Activated CD8-positive, alpha-beta memory T cell treated with anti-CD3 and anti-CD28 coated beads for 36 hours (primary cell): ENCODE measurements around the gene SMIM5. TPM values are rescaled to one million over a fixed set of nuclear protein-coding genes. Genes with fewer than 3 reads are reported as not detected.

Experiments used
- CTCF ChIA-PET: fragments of 350-600 bp; sonication (Branson Sonifier 250); formaldehyde crosslinking; loops from one replicate; lab custom pipeline; 2021; ENCODE audit warnings: antibody characterized with exemption; lab: Charles Lee
- POLR2A ChIA-PET: fragments of 350-600 bp; sonication (Branson Sonifier 250); formaldehyde crosslinking; loops from one replicate; lab custom pipeline; 2021; ENCODE audit warnings: antibody characterized with exemption; lab: Charles Lee
- total RNA-seq, 2 experiments: library from RNA; stranded (reverse); gene quantifications; one replicate each; pipeline ENCODE4 v1.2.3, GENCODE V29; 2021

SMIM5 gene
- total RNA-seq, 2 experiments from 2014 or later: 0.25 TPM; not detected in 1

DNA sequence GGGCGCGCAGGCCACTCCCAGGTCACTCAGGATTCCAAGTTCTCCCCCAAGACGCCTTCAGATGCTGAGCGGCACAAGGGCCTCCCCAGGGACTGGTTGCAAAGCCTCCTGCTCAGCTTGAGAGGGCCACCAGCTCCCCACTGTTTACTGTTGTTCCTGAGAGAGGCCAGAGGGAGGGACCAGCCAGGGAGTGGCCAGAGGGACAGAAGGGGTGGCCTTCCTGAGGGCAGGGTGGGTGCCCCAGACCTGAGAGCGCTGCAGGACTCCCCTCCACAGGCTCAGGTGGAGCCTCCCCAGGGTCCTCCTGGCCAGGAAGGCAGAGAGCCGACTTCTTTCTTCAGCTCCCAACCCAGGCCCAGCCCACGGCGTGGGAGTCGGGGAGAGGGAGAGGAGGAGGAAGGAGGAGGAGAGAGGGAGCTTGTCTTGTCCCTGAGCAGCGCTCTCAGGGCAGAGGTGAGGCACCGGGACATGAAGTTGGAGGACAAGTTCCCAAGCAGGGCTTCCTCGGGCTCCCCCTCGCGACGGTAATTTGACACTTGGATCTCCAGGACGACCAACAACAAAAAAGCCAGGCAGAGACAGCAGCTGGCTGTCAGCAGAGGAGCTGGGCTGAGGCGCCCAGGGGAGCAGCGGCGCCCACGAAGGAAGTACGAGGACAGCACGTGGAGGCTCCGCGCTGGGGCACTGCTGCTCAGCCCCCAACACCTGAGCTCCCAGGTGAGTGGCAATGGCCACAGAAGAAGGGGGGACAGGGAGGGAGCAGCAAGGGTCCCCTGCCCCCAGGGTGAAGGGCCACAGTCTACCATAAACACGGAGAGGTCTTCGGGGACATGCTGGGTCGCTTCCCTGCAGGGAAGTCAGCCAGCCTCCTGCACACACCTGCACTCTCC lies 497 bp downstream of the SMIM5 start:
- POLR2A ChIA-PET: interaction anchor here (0.5 to 1.1 kb wide), 3 partner anchors 114 to 682 kb away, joined by 3 to 9 read pairs (median 4); no protein-coding TSS in a partner anchor
- CTCF ChIA-PET: interaction anchor here (0.6 to 4.9 kb wide), 30 partner anchors 8 to 177 kb away, joined by 3 to 153 read pairs (median 5); partner anchors contain the start of genes GALK1, RECQL5, SAP30BP and TMEM94

DNA sequence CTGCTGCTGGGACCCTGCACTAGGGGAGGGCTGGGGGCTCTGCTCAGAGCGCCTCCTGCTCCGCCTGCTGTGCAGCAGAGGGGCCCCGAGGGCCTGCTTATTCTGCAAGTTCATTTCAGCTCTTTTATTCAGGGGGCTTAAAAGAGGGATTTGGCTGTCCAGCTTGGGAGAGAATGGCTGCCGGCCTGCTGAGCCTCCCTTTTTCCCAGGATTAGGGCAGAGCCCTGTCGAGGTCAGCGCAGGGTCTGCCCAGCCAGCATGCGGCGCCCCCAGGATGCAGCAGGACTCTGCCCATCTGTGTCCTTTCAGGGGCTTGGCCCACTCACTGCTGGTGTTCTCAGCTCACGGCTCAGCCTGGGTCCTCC lies 1.1 kb downstream of the SMIM5 start:
- POLR2A ChIA-PET: interaction anchor here (1.1 kb wide), 1 partner anchor 113 kb away, joined by 9 read pairs; no protein-coding TSS in a partner anchor
- CTCF ChIA-PET: interaction anchor here (0.7 to 4.9 kb wide), 12 partner anchors 7 to 131 kb away, joined by 3 to 153 read pairs (median 10); partner anchors contain the start of genes GALK1, RECQL5 and SAP30BP

GRCh38 chr17:75634754-75635609 lies 1.7 kb downstream of the SMIM5 start:
- CTCF ChIA-PET: interaction anchor here (2.9 to 4.9 kb wide), 3 partner anchors 11 to 114 kb away, joined by 14 to 153 read pairs (median 35); a partner anchor contains a TSS
- POLR2A ChIA-PET: no interaction called here

DNA sequence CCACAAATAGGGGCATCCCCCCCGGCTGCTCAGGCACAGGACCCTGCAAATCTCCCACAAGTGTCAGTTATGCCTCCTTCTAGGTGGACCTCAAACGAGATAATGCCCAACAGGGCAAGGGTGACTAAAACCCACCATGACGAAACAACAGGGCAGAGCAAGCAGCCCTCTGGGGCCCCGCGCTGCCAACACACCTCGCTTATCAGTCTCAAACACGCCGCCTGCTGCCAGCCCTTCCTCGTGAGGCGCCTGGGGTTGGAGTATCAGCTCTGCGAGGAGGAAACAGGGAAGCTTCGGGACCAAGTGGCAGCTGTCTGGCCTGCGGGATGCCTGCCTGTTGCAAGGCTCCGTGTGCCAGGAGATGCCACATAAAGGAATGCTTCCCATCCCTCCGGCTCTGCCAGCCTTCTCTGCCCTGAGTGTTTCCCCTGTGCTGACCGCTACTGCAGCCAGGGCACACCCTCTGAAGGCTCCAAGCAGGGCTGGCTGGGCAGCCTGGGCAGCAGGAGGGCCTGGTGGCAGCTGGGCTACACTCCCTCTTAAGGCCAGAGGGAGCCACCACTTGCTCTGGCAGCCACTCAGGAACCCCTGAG lies 2.5 kb downstream of the SMIM5 start:
- CTCF ChIA-PET: interaction anchor here (3.9 kb wide), 1 partner anchor 10 kb away, joined by 35 read pairs; a partner anchor contains a TSS
- POLR2A ChIA-PET: no interaction called here

GRCh38 chr17:75636381-75637142 lies 3.3 kb downstream of the SMIM5 start:
- CTCF ChIA-PET: no interaction called here
- POLR2A ChIA-PET: no interaction called here

DNA sequence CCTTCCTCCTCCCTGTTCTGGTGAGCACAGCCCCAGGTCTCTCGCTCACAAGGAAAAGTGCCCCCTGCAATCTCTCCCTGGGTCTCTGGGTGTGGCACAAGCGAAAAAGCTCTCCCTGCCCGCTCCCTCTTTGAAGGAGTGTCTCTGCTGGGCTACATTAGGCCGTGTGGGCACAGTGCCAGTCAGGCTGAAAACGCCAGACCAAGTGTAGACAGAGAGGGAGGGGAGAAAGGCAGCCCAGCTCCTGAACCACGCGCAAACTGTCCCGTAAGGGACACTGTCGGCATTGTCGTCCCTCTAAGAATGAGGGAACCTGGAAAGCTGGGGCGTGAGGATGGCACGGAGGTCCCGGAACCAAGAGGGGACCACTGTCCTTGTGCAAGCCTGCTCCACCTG lies 3.9 kb downstream of the SMIM5 start:
- ChIA-PET POLR2A (no interaction called here), CTCF (interaction anchor here (1.2 to 2.1 kb wide), 2 partner anchors 37 to 112 kb away, joined by 3 to 10 read pairs; no protein-coding TSS in a partner anchor)

DNA sequence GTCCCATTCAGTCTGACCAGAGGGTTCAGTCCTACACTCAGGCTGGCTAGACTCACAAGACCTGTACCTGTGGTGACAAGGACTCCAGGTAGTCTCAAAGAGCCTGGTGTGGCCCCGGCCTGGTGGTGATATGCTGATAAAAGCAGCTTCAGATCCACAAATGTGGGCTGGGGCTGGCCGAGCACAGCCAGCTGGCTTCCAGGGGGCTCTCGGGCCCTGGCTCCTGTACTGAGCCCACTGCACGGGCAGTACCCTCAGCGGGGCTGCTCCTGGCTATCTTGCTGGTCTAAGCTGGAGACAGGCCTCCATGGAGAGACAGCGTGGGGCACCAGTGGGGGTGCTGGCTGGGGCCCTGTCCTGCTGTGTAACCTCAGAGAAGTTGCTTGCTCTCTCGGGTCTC lies 4.3 kb downstream of the SMIM5 start:
- ChIA-PET POLR2A (no interaction called here), CTCF (interaction anchor here (1.2 to 2.1 kb wide), 2 partner anchors 37 to 112 kb away, joined by 3 to 10 read pairs; no protein-coding TSS in a partner anchor)

DNA sequence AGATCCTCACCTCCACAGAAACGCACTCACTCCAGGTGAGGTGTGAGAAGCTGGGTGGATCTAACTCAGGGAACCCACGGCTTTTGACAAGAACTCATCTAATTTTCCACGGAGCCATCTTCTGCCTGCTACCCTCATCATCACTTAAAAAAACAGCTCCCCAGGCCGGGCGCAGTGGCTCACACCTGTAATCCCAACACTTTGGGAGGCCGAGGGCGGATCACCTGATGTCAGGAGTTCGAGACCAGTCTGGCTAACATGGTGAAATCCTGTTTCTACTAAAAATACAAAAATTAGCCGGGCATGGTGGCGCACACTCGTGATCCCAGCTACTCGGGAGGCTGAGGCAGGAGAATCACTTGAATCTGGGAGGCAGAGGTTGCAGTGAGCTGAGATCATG lies 4.8 kb downstream of the SMIM5 start:
- CTCF ChIA-PET: interaction anchor here (1.2 to 2.1 kb wide), 2 partner anchors 36 to 111 kb away, joined by 3 to 10 read pairs; no protein-coding TSS in a partner anchor
- POLR2A ChIA-PET: interaction anchor here (0.5 kb wide), 1 partner anchor 39 kb away, joined by 3 read pairs; no protein-coding TSS in a partner anchor

GRCh38 chr17:75638893-75639292 lies 5.7 kb downstream of the SMIM5 start:
- ChIA-PET POLR2A (no interaction called here), CTCF (interaction anchor here (2.1 kb wide), 1 partner anchor 111 kb away, joined by 10 read pairs; no protein-coding TSS in a partner anchor)

GRCh38 chr17:75639327-75639726 lies 6.1 kb downstream of the SMIM5 start:
- CTCF ChIA-PET: interaction anchor here (1.1 kb wide), 1 partner anchor 105 kb away, joined by 4 read pairs; no protein-coding TSS in a partner anchor
- POLR2A ChIA-PET: interaction anchor here (0.6 kb wide), 1 partner anchor 72 kb away, joined by 3 read pairs; no protein-coding TSS in a partner anchor

DNA sequence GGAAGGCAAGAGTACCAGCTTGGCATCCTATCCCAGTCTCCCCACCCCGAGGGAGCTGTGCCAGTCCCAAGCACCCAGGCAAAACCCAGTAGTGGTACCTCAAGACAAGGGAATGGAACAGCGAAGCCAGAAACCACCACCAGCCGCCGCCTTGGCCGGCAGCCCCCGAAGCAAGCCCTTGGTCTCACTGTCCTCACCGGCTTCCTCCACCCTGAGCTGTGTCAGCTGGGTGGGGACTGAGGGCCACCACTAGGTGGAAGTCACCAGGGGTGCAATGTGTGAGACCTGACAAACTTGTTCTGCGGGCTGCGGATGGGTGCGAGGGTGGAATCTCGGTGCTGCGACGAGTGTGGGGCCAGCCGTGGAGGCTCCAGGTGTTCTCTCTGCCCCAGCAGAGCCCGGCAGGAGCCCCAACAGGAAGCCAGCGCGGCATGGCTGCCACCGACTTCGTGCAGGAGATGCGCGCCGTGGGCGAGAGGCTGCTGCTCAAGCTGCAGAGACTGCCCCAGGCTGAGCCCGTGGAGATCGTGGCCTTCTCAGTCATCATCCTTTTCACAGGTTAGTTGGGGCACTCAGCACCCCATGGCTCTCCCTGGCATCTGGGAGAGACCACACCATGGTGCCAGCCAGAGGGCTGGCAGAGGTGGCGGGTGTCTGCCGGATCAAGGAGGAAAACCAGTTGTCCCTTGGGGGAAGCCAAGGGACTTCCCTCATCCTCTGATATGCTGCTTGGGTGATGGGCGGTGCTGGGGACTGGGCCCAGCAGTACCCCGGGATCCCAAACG lies 6.7 kb downstream of the SMIM5 start:
- CTCF ChIA-PET: interaction anchor here (1.1 kb wide), 1 partner anchor 104 kb away, joined by 4 read pairs; no protein-coding TSS in a partner anchor

GRCh38 chr17:75640556-75641119 lies 7.4 kb downstream of the SMIM5 start:
- ChIA-PET POLR2A (interaction anchor here (0.6 kb wide), 1 partner anchor 48 kb away, joined by 3 read pairs; no protein-coding TSS in a partner anchor), CTCF (interaction anchor here (1.1 to 2.1 kb wide), 3 partner anchors 7 to 103 kb away, joined by 4 to 12 read pairs (median 5); partner anchors contain the start of gene SMIM5)

More for the DNA sequence above, 6.7 kb downstream of the SMIM5 start:
- POLR2A ChIA-PET: interaction anchor here (0.6 kb wide), 2 partner anchors 49 to 71 kb away, joined by 3 read pairs; no protein-coding TSS in a partner anchor

DNA sequence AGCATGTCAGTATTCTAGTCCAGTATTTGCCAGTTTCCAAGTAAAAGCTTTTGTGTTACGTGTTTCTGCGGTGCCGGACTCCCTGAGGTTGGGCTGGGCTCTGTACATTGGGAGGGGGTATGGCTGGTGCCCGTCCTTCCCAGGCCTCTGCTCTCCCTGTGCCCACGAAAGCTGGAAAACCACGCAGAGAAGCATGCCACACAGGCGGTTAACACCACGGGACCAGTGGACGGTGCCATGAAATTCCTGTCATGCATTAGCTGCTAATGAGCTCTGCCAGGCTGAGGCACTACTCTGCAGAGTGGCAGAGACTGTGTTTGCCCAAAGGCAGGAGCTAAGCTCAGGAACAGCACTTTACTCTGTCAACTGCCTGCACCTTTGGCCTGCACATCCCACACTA lies 8.1 kb downstream of the SMIM5 start:
- POLR2A ChIA-PET: no interaction called here

DNA sequence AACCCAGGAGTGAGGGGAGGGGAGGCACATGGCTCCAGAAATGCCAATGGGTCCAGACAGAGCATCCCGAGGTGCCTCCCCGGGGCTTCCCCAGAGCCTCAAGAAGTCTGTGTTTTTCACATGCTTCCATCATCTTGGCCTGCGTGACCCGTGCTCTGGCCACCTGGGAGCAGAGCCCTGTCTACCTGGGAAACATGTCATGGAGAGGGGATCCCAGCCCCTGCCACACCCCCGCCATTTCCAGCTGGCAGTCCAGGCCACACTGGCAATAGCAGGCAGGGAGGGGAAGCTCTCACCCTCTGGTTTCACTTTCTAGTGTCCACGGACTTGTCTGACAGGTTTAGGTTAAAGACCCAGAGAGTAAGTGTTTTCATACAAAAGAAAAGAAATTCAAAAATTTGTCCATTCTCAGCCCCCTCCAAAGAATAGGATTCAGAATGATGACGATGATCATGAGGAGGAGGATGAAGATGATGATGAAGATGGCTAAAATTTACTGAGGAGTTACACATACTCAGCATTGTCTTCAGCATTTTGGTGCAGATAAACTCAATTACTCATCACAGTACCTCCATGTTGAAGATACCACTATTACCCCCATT lies 9.0 kb downstream of the SMIM5 start:
- ChIA-PET POLR2A (no interaction called here), CTCF (interaction anchor here (0.6 to 2.1 kb wide), 3 partner anchors 9 to 106 kb away, joined by 3 to 12 read pairs (median 5); partner anchors contain the start of gene SMIM5)

More for the DNA sequence above, 8.1 kb downstream of the SMIM5 start:
- CTCF ChIA-PET: interaction anchor here (1.6 to 2.1 kb wide), 2 partner anchors 8 to 16 kb away, joined by 5 to 12 read pairs; partner anchors contain the start of gene SMIM5

DNA sequence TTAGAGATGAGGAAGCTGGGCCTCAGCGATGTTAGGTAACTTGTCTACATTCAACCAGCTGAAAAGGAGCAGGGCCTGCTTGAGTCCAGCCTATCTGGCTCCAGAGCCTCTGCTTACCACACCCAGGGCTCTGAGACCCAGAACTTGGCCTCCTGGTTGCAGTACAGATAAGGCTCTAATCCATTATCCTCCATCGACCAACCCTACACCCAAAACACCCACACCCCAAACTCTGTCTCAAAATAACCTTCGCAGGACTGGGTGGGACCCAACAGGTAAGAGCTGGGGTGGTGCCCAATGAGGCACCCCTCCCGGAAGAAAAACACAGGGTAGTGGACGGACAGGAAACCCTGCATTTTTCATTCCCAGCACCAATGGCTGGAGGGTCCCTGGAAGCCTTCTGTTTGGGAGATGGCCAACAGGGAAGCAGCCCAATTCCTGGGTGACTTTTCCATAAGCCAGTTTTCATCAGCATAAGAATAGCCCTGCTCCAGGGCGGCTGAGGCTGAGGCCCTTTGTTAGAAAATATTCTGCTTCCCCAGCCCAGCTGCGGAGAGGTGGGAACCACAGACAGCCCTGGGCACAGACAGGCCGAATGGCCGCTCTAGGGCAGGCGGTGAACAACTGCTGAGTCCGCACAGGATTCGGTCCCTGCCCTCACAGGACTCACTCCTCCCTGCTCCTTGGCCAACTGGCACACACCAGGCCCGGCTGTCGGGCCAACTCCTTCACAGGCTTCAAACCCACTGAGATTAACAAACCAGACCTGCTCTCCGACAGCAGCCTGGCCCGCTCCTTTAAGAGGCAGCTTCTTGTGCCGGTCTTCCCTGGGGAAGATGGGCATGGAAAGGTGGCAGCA lies 9.8 kb downstream of the SMIM5 start:
- ChIA-PET CTCF (interaction anchor here (2.1 to 5.3 kb wide), 2 partner anchors 9 to 10 kb away, joined by 12 to 35 read pairs; partner anchors contain the start of gene SMIM5), POLR2A (no interaction called here)
